OCI-LY7 (cell line): ENCODE results near the gene STAT6.

Experiments
- EZH2phosphoT487 ChIP-seq: fragments of 200-600 bp; sonication (generic); IDR thresholded peaks from 2 replicates; pipeline ENCODE4 v1.6.1; 2018; ENCODE audit warnings: low read depth, borderline replicate concordance, mild to moderate bottlenecking, mixed run types, antibody characterized with exemption, low read length, moderate library complexity, mixed read lengths
- TF ChIP-seq, protein P1 (sequence below): fragments of 200-600 bp; sonication (generic); conservative IDR thresholded peaks from 2 replicates; pipeline ENCODE4 v1.5.1; 2014; ENCODE audit warnings: mild to moderate bottlenecking, antibody characterized with exemption, low read length, moderate library complexity, mixed read lengths

DNA sequence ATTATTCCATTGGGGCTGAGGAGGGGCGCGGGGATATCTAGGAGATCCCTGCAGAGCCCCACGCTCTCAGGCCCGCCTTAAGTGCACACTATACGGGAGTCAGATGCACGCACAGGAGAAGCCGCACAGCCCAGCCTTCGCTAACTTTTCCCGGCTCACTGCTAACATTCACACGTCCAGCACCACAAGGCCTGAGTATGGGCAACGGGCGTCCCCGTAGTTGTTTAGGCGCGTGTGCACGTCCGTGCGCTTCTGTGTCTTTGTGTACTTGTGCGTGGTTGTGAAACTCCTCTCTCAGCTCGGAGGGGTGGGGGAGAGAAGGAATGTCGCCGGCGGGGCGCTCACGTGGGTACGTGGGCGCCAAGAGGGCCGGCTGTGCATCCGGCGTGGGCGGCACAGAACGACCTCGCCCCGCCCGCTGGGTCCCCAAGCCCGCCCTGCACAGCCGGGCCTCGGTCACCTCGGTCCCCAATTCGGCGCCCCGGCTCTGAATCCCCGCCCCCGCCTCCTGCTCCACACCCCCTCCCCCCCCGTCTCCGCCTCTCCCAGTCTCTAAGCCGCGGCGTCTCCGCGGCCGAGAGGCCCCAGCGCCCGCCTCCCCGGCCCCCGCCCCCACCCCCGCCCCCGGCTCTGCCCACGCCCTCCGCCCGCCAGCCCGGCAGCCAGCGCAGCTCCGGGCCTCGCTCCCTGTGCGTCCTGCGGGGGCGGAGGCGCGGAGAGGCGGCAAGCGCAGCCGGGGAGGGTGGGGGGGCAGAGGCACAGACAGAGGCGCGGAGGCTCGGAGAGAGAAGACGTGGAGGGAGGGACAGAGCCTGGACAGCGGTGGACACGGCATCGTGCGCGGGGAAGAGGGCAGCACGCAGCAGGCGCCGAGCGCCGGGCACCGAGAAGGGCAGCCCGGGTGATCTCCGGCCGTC, 22.6 kb downstream of the STAT6 start, which contains the start of gene NAB2:
- TF ChIP-seq, protein P1, sequence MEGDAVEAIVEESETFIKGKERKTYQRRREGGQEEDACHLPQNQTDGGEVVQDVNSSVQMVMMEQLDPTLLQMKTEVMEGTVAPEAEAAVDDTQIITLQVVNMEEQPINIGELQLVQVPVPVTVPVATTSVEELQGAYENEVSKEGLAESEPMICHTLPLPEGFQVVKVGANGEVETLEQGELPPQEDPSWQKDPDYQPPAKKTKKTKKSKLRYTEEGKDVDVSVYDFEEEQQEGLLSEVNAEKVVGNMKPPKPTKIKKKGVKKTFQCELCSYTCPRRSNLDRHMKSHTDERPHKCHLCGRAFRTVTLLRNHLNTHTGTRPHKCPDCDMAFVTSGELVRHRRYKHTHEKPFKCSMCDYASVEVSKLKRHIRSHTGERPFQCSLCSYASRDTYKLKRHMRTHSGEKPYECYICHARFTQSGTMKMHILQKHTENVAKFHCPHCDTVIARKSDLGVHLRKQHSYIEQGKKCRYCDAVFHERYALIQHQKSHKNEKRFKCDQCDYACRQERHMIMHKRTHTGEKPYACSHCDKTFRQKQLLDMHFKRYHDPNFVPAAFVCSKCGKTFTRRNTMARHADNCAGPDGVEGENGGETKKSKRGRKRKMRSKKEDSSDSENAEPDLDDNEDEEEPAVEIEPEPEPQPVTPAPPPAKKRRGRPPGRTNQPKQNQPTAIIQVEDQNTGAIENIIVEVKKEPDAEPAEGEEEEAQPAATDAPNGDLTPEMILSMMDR = no peak
- TF ChIP-seq EZH2phosphoT487 = no peak
